ENCODE results near the gene PALLD. TPM values are rescaled to one million over a fixed set of nuclear protein-coding genes. Genes with fewer than 3 reads are reported as not detected.

Gene PALLD
- total RNA-seq, 1 donor from 2014 or later = 15.3 TPM

DNA sequence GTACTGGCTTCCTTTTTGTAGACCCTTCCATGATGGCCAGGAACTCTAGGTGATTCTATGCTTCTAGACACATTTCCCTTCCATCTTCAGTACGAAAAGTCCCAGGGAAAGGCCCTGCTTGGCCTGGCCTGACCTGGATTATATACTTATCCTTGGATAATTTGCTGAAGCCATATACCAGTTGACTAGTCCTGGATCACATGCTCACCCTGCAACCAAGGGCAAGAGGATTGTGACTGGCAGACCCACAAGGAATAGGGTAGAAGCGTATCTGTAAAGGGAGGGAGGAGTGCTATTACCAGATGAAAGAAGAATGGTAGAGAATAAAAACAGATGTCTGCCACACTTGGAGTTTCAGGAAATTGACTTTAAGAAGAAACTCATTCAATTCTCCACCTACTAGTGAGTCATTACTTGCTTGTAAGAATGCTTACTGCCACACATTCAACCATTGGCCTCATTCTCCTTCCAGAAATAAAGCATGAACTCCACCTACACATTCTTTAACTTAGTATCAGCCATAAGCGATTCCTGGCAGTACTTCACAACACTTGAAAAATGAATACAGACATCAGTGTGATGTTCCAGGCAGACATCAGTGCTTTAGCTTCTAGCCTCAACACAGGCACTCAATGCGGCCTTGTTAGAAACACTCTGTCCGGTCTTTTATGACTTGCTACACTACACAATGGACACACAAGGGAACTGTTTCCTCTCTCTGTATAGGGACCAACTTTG lies 371.4 kb downstream of the PALLD start:
- DNase-seq (ENCODE audit: low read depth in 2 of 2) = peak in 1 of 2 donors; percentile 72

DNA sequence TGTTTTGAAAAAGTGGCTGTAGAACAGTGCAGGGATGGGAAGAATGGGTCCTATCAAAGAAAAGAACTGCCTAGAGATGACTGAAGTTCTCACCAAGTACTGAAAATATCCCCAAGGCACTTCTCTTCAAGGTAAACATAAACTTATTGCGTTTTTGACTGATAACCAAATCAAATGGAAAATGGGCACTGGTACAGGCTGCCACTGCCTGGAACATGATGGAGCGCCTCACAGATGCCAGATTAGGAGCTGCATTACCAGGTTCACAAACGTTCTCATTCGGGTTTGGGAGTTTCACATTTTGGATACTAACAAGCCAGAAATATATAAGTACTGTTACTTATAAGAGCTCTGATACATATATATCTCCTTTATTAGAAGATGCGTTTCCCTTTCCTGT lies 371.9 kb downstream of the PALLD start:
- DNase-seq (ENCODE audit: low read depth in 2 of 2) = no peak

DNA sequence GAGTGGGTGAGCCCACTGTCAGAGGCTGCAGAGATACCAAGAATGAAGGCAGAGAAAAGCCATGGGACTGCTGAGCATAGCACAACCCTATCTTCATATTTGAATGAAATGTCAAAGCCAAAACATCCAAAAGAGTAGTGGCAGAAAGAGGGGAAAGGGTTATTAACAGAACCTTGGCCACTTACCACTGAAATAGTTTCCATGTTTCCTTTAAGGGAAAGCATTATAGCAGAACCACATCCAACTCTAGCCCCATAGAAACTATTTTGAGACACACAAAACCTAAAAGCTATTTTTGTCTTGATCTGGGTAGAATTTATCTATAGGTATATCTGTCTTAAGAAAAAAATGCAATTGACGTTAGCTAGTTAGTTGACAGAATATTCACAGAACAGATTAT lies 373.2 kb downstream of the PALLD start:
- no peak for DNase-seq (ENCODE audit: low read depth in 2 of 2)

DNA sequence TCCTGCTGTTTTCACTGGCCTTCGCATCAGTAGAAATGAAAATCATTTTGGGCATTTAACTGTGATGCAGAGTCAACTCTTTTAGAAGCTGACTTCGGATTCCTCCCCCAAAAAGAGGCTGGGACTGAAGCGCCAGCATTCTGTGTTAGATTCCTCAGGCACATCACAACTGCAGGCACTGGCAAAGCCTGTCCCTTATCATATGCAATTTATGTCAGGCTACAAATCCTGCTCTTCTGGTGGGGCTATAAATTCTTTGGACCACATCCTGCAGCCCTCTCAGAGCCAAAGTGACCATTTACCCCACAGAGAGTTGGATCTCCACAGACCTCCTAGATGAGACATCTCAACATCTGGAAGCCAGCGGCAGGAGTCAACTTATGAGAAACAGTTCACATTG lies 374.8 kb downstream of the PALLD start:
- DNase-seq (ENCODE audit: low read depth in 2 of 2) = no peak

DNA sequence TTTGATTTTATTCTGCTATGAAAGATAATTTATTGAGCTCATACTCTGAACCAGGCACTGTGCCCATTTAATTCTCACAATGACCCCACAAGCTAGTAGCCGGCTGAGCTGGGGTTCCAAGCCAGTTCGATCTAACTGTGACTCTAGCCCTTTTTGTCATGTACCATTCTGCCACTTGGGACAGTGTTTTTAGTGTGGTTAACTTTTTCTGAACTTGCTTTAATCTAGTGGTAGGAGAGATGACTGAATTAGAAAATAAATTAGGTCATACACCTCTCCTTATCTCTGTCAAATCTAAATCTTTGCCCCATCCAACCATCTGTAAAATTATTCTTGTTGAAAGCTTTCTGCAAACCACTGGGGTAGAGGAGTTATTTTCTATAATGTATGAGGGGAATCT lies 377.2 kb downstream of the PALLD start:
- DNase-seq (ENCODE audit: low read depth in 2 of 2) = no peak

DNA sequence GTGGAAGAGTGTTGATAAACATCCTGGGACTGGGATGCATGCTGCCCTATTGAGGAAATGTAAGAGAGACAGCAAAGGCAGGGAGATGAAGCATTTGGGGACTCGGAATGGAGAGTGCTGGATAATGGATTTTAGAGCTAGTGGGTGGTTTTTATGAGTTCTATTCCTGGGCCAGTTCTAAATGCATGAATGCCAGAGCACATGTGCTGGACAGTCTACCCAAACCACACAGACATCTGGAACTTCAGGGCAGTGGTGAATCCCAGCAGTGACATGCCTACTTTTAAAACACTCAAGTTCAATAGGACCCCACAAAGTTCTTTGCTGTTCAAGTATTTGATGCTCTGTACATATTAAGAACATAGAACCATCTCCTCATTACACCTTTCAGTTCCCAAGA lies 379.3 kb downstream of the PALLD start:
- DNase-seq (ENCODE audit: low read depth in 2 of 2) = no peak

DNA sequence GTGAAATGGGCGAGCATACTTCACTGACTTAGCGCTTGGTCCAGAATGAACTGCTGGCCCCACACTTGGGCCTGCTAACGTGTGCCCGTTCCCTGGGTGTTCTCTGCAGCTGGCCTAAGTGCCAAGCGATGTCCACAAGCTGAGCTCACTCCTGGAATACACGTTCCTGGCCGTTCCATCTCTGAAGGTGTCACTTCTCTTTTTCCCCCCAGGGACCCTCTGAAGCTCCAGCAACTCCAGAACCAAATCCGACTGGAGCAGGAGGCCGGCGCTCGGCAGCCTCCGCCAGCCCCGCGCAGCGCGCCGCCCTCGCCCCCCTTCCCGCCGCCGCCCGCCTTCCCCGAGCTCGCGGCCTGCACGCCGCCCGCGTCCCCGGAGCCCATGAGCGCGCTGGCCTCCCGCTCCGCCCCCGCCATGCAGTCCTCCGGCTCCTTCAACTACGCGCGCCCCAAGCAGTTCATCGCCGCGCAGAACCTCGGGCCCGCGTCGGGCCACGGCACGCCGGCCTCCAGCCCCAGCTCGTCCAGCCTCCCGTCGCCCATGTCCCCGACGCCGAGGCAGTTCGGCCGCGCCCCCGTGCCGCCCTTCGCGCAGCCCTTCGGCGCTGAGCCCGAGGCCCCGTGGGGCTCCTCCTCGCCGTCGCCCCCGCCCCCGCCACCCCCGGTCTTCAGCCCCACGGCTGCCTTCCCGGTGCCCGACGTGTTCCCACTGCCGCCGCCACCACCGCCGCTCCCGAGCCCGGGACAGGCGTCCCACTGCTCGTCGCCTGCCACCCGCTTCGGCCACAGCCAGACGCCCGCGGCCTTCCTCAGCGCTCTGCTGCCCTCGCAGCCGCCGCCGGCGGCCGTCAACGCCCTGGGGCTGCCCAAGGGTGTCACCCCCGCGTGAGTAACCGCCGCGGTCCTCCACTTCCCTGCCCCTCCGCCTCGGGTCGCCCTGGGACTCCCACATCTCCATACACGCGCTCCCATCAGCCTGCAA lies 380.9 kb downstream of the PALLD start:
- DNase-seq (ENCODE audit: low read depth in 2 of 2) = peak in 1 of 2 donors; percentile 66

DNA sequence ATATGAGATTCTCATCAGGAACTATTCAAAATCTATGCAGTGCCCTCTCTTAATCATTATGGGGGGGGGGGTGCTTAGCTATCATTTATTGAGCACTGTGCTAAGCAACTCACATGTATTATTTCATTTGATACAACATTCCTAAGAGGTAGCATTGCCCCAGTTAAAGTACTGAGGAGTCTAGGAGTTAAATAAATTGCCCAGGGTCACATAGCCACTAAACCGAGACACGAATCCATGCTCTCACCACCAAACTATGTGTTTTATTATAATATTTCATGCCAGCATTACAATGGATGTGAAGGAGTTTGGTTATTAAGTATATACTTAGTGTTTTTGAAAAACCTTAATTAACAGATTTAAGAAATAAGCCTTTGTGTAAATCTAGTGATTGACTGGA lies 381.8 kb downstream of the PALLD start:
- DNase-seq (ENCODE audit: low read depth in 2 of 2) = no peak

DNA sequence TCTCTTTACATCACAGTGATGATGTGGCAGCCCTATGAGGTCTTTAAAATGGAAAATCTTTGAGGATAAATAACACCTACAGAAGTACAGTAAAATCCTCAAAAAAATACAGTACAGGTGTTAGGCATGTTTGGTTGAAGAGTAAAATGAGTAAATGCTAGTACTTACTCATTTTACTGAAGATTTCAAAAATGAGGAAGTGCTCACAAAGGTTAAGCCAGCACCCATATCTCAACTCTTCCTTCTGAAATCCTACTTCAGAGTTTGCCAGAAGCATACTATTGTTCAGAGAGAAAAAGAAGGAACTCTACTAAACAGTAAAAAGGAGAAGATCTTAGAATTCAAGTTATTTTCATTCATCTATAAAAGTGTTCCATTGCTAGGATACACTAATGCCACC lies 382.3 kb downstream of the PALLD start:
- no peak for DNase-seq (ENCODE audit: low read depth in 2 of 2)

DNA sequence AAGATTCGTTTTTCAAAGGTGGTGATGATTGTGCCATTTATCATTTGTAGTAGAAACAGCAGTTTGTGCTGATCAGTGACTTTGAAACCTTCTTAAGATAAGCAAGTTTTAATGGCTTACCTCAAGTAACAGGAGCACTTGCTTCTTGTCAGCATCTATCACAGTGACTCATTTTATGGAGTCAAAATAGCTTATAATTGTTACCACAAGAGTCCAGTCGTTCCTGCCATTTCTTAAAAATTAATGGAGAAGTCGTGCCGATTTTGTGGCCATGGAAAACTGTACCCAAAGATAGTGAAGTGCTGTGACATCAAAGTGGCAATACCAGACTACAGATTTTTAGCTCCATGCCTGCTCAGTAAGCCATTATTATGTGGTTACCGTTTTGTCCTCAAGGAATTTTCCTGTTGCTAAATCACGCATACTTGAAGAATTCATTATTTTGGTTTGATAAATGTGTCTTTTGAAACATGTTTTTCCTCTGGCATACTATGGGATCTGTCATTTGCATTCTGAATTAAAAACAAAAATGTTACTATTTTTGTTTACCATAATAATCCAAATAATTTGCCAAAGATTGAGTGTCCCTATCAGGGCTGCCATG lies 383.3 kb downstream of the PALLD start:
- DNase-seq (ENCODE audit: low read depth in 2 of 2) = no peak

DNA sequence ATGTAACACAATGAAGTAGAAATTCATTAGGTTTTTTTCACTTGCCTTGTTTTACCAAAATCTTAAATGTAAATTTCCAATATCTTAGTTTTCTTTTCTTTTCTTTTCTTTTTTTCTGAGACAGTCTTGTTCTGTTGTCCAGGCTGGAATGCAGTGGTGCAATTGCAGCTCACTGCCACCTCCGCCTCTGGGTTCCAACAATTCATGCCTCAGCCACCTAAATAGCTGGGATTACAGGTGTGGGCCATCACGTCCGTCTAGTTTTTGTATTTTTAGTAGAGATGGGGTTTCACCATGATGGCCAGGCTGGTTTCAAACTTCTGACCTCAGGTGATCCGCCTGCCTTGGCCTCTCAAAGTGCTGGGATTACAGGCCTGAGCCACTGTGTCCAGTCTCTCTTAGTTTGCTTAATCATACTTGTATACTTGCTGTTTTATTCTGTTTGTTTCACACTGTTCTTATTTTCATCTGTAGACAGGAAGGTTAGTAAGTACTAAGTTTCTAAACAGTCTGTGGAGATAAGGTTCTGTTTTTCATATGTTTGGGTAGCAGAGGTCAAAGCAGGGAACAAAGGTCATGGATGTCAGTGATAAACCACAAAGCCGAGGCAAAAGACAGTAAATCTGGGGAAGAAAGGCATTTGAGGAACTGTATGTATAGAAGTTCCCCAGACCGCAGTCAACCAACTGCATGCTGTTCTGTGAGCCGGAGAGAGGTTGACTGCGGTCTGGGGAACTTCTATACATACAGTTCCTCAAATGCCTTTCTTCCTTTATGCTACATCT lies 384.2 kb downstream of the PALLD start:
- DNase-seq (ENCODE audit: low read depth in 2 of 2) = no peak

DNA sequence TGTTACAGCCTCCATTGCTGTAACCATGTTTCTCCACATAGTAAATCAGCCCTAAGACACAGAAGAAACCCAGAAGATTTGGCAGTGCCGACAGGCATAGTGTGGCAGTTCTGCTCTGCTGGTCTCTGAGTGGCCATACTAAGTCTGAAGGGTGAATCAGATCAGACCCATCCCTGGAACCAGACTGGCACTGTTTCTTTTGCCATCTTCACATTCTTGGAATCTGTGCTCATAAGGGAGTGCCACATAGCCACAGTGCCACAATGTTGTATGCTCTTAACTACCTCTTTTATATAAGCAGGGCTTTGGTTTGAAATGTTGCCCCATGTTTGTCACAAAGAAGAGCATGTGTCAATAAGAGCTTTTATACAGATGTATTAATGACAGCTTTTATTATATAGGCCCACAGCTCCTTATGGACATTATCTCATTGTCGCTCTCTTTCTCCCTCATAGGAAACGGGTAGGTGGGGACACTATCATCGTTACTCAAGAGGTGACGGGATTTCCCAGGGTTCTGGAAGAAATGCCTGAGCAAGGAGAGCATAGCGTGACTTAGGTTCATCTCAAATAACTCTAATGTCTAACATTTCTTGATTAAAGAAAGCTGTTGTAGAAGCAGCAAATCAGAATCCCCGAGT lies 385.0 kb downstream of the PALLD start:
- DNase-seq (ENCODE audit: low read depth in 2 of 2) = no peak

DNA sequence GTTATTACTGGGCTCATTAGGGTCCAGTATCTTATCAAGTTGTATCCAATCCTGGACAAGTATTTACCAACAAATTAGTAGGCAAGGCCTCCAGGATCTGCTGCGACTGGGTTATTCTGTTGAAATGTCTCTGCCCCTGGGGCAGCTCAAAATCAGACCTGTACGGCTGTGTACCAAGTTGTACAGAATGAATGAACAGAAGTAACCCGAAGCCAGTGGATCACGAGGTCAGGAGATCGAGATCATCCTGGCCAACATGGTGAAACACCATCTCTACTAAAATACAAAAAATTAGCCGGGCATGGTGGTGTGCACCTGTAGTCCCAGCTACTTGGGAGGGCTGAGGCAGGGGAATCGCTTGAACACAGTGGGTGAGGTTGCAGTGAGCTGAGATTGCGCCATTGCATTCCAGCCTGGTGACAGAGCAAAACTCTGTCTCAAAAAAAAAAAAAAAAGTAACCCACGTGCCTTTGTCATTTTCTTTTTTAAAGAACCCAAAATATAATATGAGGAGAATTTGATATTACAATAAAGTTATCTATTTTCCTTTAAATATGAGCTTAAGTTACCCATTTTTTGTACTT lies 385.9 kb downstream of the PALLD start:
- no peak for DNase-seq (ENCODE audit: low read depth in 2 of 2)

DNA sequence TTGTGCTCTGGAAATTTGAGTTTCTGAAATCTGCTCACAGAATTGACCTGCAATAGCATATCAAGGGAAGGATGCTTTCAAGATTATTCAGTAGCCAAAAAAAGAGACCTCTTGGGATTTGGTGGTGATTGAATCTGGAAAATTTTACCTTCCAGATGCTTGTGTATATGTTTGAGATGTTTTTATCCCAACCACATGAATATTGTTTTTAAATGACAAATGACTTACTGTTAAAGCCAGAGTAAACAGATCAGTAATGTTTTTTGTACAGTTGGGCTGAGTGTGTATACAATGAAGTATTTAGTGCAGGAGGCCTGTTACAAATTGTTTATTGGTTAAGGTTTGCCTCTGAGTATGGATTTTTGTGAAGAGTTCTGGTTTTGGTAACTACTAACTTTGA lies 386.7 kb downstream of the PALLD start:
- DNase-seq (ENCODE audit: low read depth in 2 of 2) = no peak

DNA sequence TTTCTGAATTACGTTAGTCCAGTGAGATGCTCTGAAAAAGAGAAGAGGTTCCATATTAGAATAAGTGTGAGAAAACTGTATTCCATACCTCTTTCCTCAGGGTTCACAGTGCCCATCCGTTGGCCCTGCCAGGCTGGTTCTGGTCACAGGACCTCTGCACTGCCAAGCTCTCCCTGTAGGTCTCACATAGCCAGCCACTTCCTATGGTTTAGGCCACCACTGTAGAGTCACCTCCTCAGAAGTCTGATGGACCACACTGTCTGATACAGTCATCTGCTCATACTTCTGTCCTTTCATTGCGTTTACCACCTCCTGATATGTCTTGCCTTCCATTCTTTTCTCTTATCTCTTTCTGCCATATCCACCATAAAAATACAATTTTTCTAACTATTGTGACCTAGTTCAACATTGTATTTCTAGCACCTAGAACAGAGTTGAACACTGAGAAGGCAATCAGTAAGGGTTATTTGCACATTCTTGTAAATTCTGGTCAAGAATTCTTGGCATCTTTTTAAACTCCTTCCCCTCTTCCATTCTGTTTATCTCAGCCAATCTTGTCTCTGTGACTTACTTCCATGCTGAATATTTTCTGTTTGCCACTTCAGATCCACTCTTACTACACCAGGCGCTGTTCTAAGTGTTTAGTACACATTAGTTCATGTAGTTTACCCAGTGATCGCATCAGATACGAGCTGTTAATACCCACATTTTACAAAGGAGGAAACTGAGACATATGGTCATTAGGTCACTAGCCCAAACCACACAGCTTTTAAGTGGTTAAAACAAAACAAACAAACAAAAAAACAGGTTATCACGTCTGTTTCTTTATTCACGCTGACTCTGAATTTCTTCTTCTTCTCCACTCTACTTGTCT lies 387.6 kb downstream of the PALLD start:
- no peak for DNase-seq (ENCODE audit: low read depth in 2 of 2)

DNA sequence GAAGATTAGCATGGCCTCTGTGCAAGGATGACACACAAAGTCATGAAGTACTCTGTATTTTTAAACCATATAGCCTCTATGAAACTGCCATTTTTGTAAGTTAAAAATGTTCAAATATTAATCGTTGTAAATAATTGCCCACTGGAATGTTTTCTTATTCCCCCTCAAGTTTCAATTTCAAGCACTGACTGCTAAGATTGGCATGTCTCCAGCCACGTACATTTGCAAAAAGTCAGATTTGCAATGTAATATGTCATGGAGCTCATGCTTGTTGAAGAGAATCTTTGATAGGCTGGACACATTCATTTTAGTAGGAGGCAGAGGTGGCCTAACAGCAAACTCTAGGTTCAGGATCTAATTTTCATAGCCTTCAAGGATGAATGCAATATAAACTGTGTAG lies 388.5 kb downstream of the PALLD start:
- no peak for DNase-seq (ENCODE audit: low read depth in 2 of 2)

DNA sequence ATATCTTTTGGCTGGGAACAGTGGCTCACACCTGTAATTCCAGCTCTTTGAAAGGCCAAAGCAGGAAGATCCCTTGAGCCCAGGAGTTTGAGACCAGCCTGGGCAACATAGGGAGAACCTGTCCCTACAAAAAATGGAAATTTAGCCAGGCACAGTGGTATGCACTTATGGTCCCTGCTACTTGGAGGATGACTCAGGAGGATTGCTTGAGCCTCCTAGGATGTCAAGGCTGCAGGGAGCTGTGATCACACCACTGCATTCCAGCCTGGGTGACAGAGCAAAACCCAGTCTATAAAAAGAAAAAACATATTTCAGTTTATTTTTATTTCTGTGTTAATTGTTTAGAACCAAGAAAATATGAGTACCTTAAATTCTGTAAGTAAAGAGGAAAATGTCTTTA lies 389.5 kb downstream of the PALLD start:
- DNase-seq (ENCODE audit: low read depth in 2 of 2) = no peak

DNA sequence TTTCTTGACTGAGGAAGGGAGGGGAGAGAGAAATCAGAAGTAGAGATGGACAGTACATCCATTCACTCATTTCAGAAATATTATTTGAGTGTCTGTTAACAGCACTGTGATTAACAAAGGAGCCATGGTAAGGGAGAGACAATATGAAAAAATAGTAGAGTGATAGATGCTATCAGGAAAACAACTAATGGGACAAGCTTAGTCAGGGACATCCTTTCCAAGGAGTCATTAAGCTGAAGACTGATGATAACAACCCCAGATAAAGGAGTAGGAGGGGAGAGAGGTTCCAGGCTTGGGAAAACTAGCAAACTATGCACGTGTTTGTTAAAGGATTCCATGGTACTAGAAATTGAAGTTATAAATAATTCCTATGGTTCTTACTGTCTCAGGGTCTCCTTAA lies 391.0 kb downstream of the PALLD start:
- DNase-seq (ENCODE audit: low read depth in 2 of 2) = no peak

DNA sequence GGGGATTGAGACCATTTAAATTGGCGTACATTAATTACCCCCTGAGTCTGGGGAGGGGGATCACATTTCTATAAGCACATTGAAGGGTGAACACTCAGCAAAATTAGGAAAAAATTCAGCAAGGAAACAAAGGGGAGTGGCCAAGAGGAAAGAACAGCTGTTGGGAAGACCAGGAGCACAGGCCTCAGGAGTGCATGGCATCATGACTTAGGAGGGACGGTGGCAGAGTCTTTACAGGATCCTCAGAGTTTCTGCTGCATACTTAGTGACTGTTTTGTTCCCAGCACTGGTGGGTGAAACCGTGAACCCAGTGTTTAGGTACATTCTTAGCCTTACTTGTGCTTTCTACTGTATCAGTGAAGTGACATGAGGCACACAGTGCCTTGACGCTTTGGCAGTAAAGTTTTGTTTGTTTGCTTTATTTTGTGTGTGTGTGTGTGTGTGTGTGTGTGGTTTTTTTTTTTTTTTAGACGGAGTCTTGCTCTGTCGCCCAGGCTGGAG lies 391.9 kb downstream of the PALLD start:
- DNase-seq (ENCODE audit: low read depth in 2 of 2) = no peak
